Measurements from ENCODE around the gene ABR. TPM values are rescaled to one million over a fixed set of nuclear protein-coding genes. Genes with fewer than 3 reads are reported as not detected.
A peak's percentile ranks its signal among the peaks of the same experiment; 100 is the strongest.
"Not testable (repeated sequence)": the region's sequence is repeated elsewhere in the genome, so short reads cannot be mapped to it uniquely, and the experiment has no call there.

ABR gene
- total RNA-seq, 1 experiment from 2014 or later = 35.4 TPM

GRCh38 chr17:1154704-1155103, 25.1 kb downstream of the ABR start:
- CTCF ChIA-PET = no interaction called here
- no peaks in the 10 kb centered on the region for H3F3A ChIP-seq (ENCODE audit: low read length, unreplicated experiment)
- no peaks in the 10 kb centered on the region for H3K79me2 ChIP-seq (ENCODE audit: low read length)
- intact Hi-C loops (cut with micrococcal nuclease) = no loop called here
- BruUV-seq (replicated peaks) = no TSS peak
- H3K9ac ChIP-seq (ENCODE audit: low read length) = no peak overlapping the region
- no peak overlapping the region for H3K4me2 ChIP-seq (ENCODE audit: low read length)
- ATAC-seq (no peak), DNase-seq (no peak)
- H3K27me3 ChIP-seq (ENCODE audit: low read length) = no peaks in the 10 kb centered on the region
- no peak overlapping the region for H2AFZ ChIP-seq (ENCODE audit: low read length)
- no peaks in the 10 kb centered on the region for H4K20me1 ChIP-seq (ENCODE audit: low read length)
- TF ChIP-seq EZH2 (IDR thresholded peaks at IDR 0.05; ENCODE audit: low read length, unreplicated experiment) = no peak
- no peak for TF ChIP-seq EZH2phosphoT487 (IDR thresholded peaks at IDR 0.05; ENCODE audit: borderline replicate concordance, low read length)
- TF ChIP-seq CTCF (conservative IDR thresholded peaks at IDR 0.05; ENCODE audit: low read depth, low read length) = no peak
- no peaks in the 10 kb centered on the region for H3K9me2 ChIP-seq (replicated peaks; ENCODE audit: low read length)
- H3K4me1 ChIP-seq (ENCODE audit: insufficient read depth, low read length) = no peaks in the 10 kb centered on the region
- no peak overlapping the region for H3K4me3 ChIP-seq (ENCODE audit: low read length)
- POLR2A ChIA-PET (ENCODE audit: unreplicated experiment) = no interaction called here
- no peaks in the 10 kb centered on the region for H3K36me3 ChIP-seq (ENCODE audit: low read depth, low read length)
- no peaks in the 10 kb centered on the region for H3K9me3 ChIP-seq (ENCODE audit: low read length)
- no peak overlapping the region for H3K27ac ChIP-seq (ENCODE audit: low read length)

GRCh38 chr17:1153795-1154546, 25.8 kb downstream of the ABR start:
- DNase-seq = peak; percentile 8
- no TSS peak for BruUV-seq (replicated peaks)

GRCh38 chr17:1152582-1152981, 27.2 kb downstream of the ABR start:
- ATAC-seq; H3K4me1 ChIP-seq (ENCODE audit: insufficient read depth, low read length); CTCF ChIA-PET; H3K4me3 ChIP-seq (ENCODE audit: low read length); H3K9ac ChIP-seq (ENCODE audit: low read length); H3K27ac ChIP-seq (ENCODE audit: low read length); H3K79me2 ChIP-seq (ENCODE audit: low read length); H3K9me3 ChIP-seq (ENCODE audit: low read length); H2AFZ ChIP-seq (ENCODE audit: low read length); H3K9me2 ChIP-seq (replicated peaks; ENCODE audit: low read length); H3K27me3 ChIP-seq (ENCODE audit: low read length); BruUV-seq (replicated peaks); DNase-seq; intact Hi-C loops (cut with micrococcal nuclease); H4K20me1 ChIP-seq (ENCODE audit: low read length); H3K4me2 ChIP-seq (ENCODE audit: low read length); H3K36me3 ChIP-seq (ENCODE audit: low read depth, low read length); H3F3A ChIP-seq (ENCODE audit: low read length, unreplicated experiment); POLR2A ChIA-PET (ENCODE audit: unreplicated experiment): not testable (repeated sequence)

More at GRCh38 chr17:1153795-1154546, 25.8 kb downstream of the ABR start:
- H3K27ac ChIP-seq (ENCODE audit: low read length) = no peak overlapping the region
- no peaks in the 10 kb centered on the region for H4K20me1 ChIP-seq (ENCODE audit: low read length)
- H3F3A ChIP-seq (ENCODE audit: low read length, unreplicated experiment) = no peaks in the 10 kb centered on the region
- H3K36me3 ChIP-seq (ENCODE audit: low read depth, low read length) = no peaks in the 10 kb centered on the region
- ChIA-PET CTCF (no interaction called here), POLR2A (ENCODE audit: unreplicated experiment) (no interaction called here)
- no peaks in the 10 kb centered on the region for H3K79me2 ChIP-seq (ENCODE audit: low read length)
- H3K9me2 ChIP-seq (replicated peaks; ENCODE audit: low read length) = no peaks in the 10 kb centered on the region
- H3K9me3 ChIP-seq (ENCODE audit: low read length) = no peaks in the 10 kb centered on the region
- no peak overlapping the region for H3K4me3 ChIP-seq (ENCODE audit: low read length)
- intact Hi-C loops (cut with micrococcal nuclease) = no loop called here
- no peak overlapping the region for H3K4me2 ChIP-seq (ENCODE audit: low read length)
- no peak overlapping the region for H2AFZ ChIP-seq (ENCODE audit: low read length)
- TF ChIP-seq EZH2phosphoT487 (IDR thresholded peaks at IDR 0.05; ENCODE audit: borderline replicate concordance, low read length) (no peak), CTCF (conservative IDR thresholded peaks at IDR 0.05; ENCODE audit: low read depth, low read length) (no peak), EZH2 (IDR thresholded peaks at IDR 0.05; ENCODE audit: low read length, unreplicated experiment) (no peak)
- no peak overlapping the region for H3K9ac ChIP-seq (ENCODE audit: low read length)
- no peaks in the 10 kb centered on the region for H3K27me3 ChIP-seq (ENCODE audit: low read length)
- no peak for ATAC-seq
- no peaks in the 10 kb centered on the region for H3K4me1 ChIP-seq (ENCODE audit: insufficient read depth, low read length)
